ENCODE measurements around the gene TNIK. TPM values are rescaled to one million over a fixed set of nuclear protein-coding genes. Genes with fewer than 3 reads are reported as not detected.
A peak's percentile ranks its signal among the peaks of the same experiment; 100 is the strongest.

Gene TNIK
- total RNA-seq, 1 donor from 2014 or later = 1.1 TPM

DNA sequence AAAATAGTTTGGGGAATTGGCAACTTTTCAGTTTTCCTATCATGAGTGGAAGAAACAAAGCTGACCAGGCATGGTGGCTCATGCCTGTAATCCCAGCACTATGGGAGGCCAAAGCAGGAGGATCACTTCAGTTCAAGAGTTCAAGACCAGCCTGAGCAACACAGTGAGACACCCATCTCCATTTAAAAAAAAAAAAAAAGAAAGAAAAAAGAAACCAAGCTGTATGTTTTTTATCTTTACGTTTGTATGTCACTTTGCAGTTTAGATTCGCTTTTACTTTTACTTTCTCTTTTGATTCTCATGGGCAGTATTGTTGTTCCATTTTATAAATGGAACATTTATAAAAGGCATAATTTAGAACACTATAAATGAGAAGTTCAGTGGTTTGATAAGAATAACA is 31.2 kb upstream of the TNIK start:
- no peak for FAIRE-seq
- DNase-seq (ENCODE audit: low read depth) = no peak
- no peaks in the 10 kb centered on the region for H3K36me3 ChIP-seq (ENCODE audit: control insufficient read depth, insufficient read depth, low read length)
- H3K27me3 ChIP-seq (ENCODE audit: control insufficient read depth, insufficient read depth, low read length) = no peaks in the 10 kb centered on the region
- TF ChIP-seq, protein P1, sequence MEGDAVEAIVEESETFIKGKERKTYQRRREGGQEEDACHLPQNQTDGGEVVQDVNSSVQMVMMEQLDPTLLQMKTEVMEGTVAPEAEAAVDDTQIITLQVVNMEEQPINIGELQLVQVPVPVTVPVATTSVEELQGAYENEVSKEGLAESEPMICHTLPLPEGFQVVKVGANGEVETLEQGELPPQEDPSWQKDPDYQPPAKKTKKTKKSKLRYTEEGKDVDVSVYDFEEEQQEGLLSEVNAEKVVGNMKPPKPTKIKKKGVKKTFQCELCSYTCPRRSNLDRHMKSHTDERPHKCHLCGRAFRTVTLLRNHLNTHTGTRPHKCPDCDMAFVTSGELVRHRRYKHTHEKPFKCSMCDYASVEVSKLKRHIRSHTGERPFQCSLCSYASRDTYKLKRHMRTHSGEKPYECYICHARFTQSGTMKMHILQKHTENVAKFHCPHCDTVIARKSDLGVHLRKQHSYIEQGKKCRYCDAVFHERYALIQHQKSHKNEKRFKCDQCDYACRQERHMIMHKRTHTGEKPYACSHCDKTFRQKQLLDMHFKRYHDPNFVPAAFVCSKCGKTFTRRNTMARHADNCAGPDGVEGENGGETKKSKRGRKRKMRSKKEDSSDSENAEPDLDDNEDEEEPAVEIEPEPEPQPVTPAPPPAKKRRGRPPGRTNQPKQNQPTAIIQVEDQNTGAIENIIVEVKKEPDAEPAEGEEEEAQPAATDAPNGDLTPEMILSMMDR (IDR thresholded peaks at IDR 0.05; ENCODE audit: insufficient read depth, low read length, severe bottlenecking) = no peak
- no peak overlapping the region for H3K4me3 ChIP-seq (ENCODE audit: low read depth, low read length)

DNA sequence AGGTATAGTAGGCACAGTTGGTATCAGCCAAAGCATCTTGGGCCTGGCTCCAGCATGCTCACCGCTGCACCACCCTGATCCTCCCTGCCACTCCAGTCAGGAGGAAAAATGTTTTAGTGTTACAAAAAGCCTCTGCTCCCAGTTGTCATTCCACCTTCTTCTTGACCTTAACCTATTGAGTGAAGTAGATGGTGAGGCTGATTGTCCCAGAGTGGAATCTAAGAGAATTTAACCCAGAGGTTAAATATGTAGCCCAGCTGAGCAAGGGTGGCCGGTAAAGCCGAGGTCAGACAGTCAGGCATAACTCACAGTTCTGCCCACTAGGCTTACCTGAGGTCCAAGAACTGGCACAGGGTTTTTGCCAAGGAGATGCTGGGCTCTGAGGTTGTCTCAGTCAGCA is 30.7 kb upstream of the TNIK start:
- H3K27me3 ChIP-seq (ENCODE audit: control insufficient read depth, insufficient read depth, low read length) = no peaks in the 10 kb centered on the region
- DNase-seq (ENCODE audit: low read depth) = no peak
- no peak for FAIRE-seq

DNA sequence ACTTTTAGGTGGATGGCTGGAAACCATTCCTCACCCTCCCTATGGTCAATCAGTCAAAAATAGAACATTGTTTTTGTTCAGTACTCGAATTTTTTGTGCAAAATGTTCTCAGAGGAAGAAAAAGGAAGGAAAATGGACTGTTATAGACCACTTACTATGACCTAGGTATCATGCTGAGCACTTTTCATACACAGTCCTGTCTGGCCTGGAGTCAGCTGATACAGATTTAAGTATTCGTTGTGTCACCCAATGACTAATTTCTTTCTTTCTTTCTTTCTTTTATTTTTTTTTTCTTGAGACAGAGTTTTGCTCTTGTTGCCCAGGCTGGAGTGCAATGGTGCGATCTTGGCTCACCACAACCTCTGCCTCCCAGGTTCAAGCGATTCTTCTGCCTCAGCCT is 29.1 kb upstream of the TNIK start:
- FAIRE-seq (no peak), DNase-seq (ENCODE audit: low read depth) (no peak)
- Histone ChIP-seq H3K36me3 (ENCODE audit: control insufficient read depth, insufficient read depth, low read length) (no peaks in the 10 kb centered on the region), H3K27me3 (ENCODE audit: control insufficient read depth, insufficient read depth, low read length) (no peaks in the 10 kb centered on the region), H3K4me3 (ENCODE audit: low read depth, low read length) (no peak overlapping the region)
- TF ChIP-seq, protein P1 (IDR thresholded peaks at IDR 0.05; ENCODE audit: insufficient read depth, low read length, severe bottlenecking) = no peak

More for the DNA sequence above, 30.7 kb upstream of the TNIK start:
- Histone ChIP-seq H3K4me3 (ENCODE audit: low read depth, low read length) (no peak overlapping the region), H3K36me3 (ENCODE audit: control insufficient read depth, insufficient read depth, low read length) (no peaks in the 10 kb centered on the region)
- TF ChIP-seq, protein P1 (IDR thresholded peaks at IDR 0.05; ENCODE audit: insufficient read depth, low read length, severe bottlenecking) = no peak

DNA sequence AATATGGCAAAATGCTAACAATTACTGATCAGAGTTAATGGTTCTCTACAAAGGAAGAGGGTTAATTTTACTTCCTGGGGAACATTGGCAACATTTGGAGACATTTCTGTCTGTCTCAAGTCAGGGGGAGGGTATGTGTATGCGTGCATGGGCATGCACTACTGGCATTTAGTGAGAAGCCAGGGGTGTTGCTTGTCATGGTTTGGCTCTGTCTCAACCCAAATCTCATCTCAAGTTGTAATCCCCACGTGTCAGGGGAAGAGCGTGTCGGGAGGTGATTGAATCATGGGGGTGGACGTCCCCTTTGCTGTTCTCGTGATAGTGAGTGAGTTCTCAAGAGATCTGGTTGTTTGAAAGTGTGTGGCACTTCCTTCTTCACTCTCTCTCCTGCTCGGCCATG is 28.3 kb upstream of the TNIK start:
- TF ChIP-seq, protein P1 (IDR thresholded peaks at IDR 0.05; ENCODE audit: insufficient read depth, low read length, severe bottlenecking) = no peak
- H3K27me3 ChIP-seq (ENCODE audit: control insufficient read depth, insufficient read depth, low read length) = no peaks in the 10 kb centered on the region
- H3K36me3 ChIP-seq (ENCODE audit: control insufficient read depth, insufficient read depth, low read length) = no peaks in the 10 kb centered on the region
- FAIRE-seq = no peak
- no peak overlapping the region for H3K4me3 ChIP-seq (ENCODE audit: low read depth, low read length)
- DNase-seq (ENCODE audit: low read depth) = peak; percentile 32

DNA sequence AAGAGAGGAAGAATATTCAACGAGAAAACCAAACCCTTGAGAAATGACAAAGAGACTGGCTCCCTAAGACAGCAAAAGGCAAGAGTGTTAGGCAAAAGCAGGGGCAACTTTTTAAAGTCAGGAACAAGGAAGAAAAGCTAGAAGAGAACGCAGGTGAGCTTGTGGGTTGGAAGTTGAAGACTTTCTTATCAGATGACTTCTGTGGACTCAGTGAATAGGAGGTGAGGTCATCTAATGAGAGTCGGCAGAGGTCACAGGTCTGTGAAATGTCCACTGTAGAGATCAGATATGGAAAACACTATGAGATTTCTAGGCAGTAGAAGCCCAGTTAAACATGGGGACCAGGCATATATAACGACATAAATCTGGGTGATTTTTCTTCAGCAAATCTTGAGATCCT is 27.2 kb upstream of the TNIK start:
- DNase-seq (ENCODE audit: low read depth) (no peak), FAIRE-seq (no peak)
- Histone ChIP-seq H3K36me3 (ENCODE audit: control insufficient read depth, insufficient read depth, low read length) (no peaks in the 10 kb centered on the region), H3K27me3 (ENCODE audit: control insufficient read depth, insufficient read depth, low read length) (no peaks in the 10 kb centered on the region), H3K4me3 (ENCODE audit: low read depth, low read length) (no peak overlapping the region)
- TF ChIP-seq, protein P1 (IDR thresholded peaks at IDR 0.05; ENCODE audit: insufficient read depth, low read length, severe bottlenecking) = no peak

DNA sequence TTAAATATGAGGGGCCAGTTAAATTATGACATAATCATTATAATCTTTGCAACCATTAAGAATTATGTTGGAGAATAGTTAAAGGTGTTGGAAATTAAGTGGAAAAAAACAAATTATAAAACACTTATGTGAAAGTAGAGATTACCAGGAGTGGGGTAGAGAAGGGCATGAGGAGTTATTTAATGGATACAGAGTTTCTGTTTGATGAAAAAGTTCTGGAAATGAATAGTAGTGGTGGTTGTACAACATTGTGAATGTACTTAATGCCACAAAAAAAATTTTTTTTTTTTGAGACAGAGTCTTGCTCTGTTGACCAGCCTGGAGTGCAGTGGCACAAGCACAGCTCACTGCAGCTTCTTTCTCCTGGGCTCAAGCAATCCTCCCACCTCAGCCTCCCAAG is 25.1 kb upstream of the TNIK start:
- no peaks in the 10 kb centered on the region for H3K27me3 ChIP-seq (ENCODE audit: control insufficient read depth, insufficient read depth, low read length)
- no peaks in the 10 kb centered on the region for H3K36me3 ChIP-seq (ENCODE audit: control insufficient read depth, insufficient read depth, low read length)
- FAIRE-seq (no peak), DNase-seq (ENCODE audit: low read depth) (no peak)
- H3K4me3 ChIP-seq (ENCODE audit: low read depth, low read length) = no peak overlapping the region
- TF ChIP-seq, protein P1 (IDR thresholded peaks at IDR 0.05; ENCODE audit: insufficient read depth, low read length, severe bottlenecking) = no peak
